DND-41 (cell line): ENCODE data around the gene ILK.
A peak's percentile ranks its signal among the peaks of the same experiment; 100 is the strongest.

ENCODE experiments used
- ATAC-seq: fragments of 200-7000 bp; cut with Tn5 transposase; 3 replicates; pipeline ENCODE4 v1.9.1; 2021; ENCODE audit warnings: low read depth; ENCODE audit not compliant: insufficient read depth
- DNase-seq: peaks from one replicate; pipeline ENCODE4 v3.0.0-alpha.2; 2020
- H2AFZ ChIP-seq: 2 replicates; pipeline ENCODE4 v1.6.0; 2012; ENCODE audit warnings: low read depth, low read length
- H3K27ac ChIP-seq: 2 replicates; pipeline ENCODE4 v1.5.1; 2012; ENCODE audit warnings: low read length, inconsistent platforms
- H3K27me3 ChIP-seq: fragments of 200-600 bp; sonication (generic); 2 replicates; pipeline ENCODE4 v1.6.0; 2012; ENCODE audit warnings: low read length, mild to moderate bottlenecking, inconsistent platforms; ENCODE audit not compliant: insufficient read depth, poor library complexity
- H3K36me3 ChIP-seq: 2 replicates; pipeline ENCODE4 v1.5.1; 2012; ENCODE audit warnings: low read length, inconsistent platforms; ENCODE audit not compliant: insufficient read depth
- H3K4me1 ChIP-seq: 2 replicates; pipeline ENCODE4 v1.5.1; 2012; ENCODE audit warnings: mild to moderate bottlenecking, low read length; ENCODE audit not compliant: insufficient read depth
- H3K4me2 ChIP-seq: 2 replicates; pipeline ENCODE4 v1.6.0; 2012; ENCODE audit warnings: mild to moderate bottlenecking, moderate library complexity, low read length, inconsistent platforms; ENCODE audit not compliant: insufficient read depth
- H3K4me3 ChIP-seq, 2 experiments: fragments of 200-600 bp in 1 of 2; shearing (Covaris generic) in 1 of 2; 2 replicates each; pipeline ENCODE4 v1.5.1; 2012 to 2016; ENCODE audit warnings: inconsistent platforms in 2 of 2, low read length in 2 of 2, mild to moderate bottlenecking in 2 of 2, low read depth in 1 of 2, moderate library complexity in 1 of 2
- H3K79me2 ChIP-seq: 2 replicates; pipeline ENCODE4 v1.6.0; 2012; ENCODE audit warnings: low read length, inconsistent platforms; ENCODE audit not compliant: insufficient read depth
- H3K9ac ChIP-seq: 2 replicates; pipeline ENCODE4 v1.6.0; 2012; ENCODE audit warnings: low read depth, mild to moderate bottlenecking, inconsistent platforms, low read length, moderate library complexity
- H3K9me3 ChIP-seq: 2 replicates; pipeline ENCODE4 v1.5.1; 2012; ENCODE audit warnings: low read length, moderate library complexity, mild to moderate bottlenecking, inconsistent platforms; ENCODE audit not compliant: insufficient read depth, severe bottlenecking
- H4K20me1 ChIP-seq: 2 replicates; pipeline ENCODE4 v1.6.0; 2012; ENCODE audit warnings: low read length; ENCODE audit not compliant: insufficient read depth
- CTCF ChIP-seq: IDR thresholded peaks from 2 replicates; pipeline ENCODE4 v1.5.1; 2012; ENCODE audit warnings: borderline replicate concordance, low read length, moderate library complexity, mild to moderate bottlenecking; ENCODE audit not compliant: poor library complexity, severe bottlenecking; ENCODE audit errors: extremely low read depth
- EZH2 ChIP-seq: IDR thresholded peaks from 3 replicates; pipeline ENCODE4 v1.6.1; 2012; ENCODE audit warnings: borderline replicate concordance, low read depth, mild to moderate bottlenecking, moderate library complexity, low read length, inconsistent platforms; ENCODE audit not compliant: severe bottlenecking

Gene ILK

GRCh38 chr11:6583584-6583983, 20.0 kb upstream of the ILK start:
- H3K4me1 ChIP-seq, result no peaks in the 10 kb centered on the region
- no peak overlapping the region for H3K4me2 ChIP-seq
- H3K9me3 ChIP-seq, result peaks cover 9% of the 10 kb centered on the region
- H3K36me3 ChIP-seq, result peaks cover 4% of the 10 kb centered on the region
- no peaks in the 10 kb centered on the region for H4K20me1 ChIP-seq
- H2AFZ ChIP-seq, result no peak overlapping the region
- H3K27me3 ChIP-seq, result no peaks in the 10 kb centered on the region
- no peak overlapping the region for H3K27ac ChIP-seq
- H3K4me3 ChIP-seq, result no peak overlapping the region
- ATAC-seq (no peak), DNase-seq (no peak)
- TF ChIP-seq CTCF (no peak), EZH2 (no peak)
- H3K79me2 ChIP-seq, result no peaks in the 10 kb centered on the region
- H3K9ac ChIP-seq, result no peak overlapping the region

- Histone ChIP-seq H3K27me3 (no peaks in the 10 kb centered on the region), H2AFZ (no peak overlapping the region), H3K79me2 (no peaks in the 10 kb centered on the region), H4K20me1 (no peaks in the 10 kb centered on the region), H3K4me2 (no peak overlapping the region), H3K9me3 (peaks cover 9% of the 10 kb centered on the region), H3K27ac (no peak overlapping the region), H3K4me1 (no peaks in the 10 kb centered on the region), H3K9ac (no peak overlapping the region), H3K36me3 (peaks cover 4% of the 10 kb centered on the region), H3K4me3 (no peak overlapping the region)
- TF ChIP-seq EZH2, result no peak
- no peak for TF ChIP-seq CTCF
- no peak for DNase-seq
- no peak for ATAC-seq
Observed at GRCh38 chr11:6584528-6584927, 19.0 kb upstream of the ILK start.

GRCh38 chr11:6586434-6587359, 16.9 kb upstream of the ILK start:
- no peak for TF ChIP-seq EZH2
- no peak for TF ChIP-seq CTCF
- no peaks in the 10 kb centered on the region for H4K20me1 ChIP-seq
- no peaks in the 10 kb centered on the region for H3K4me1 ChIP-seq
- H3K36me3 ChIP-seq, result peaks cover 4% of the 10 kb centered on the region
- no peak overlapping the region for H3K27ac ChIP-seq
- peaks cover 9% of the 10 kb centered on the region for H3K9me3 ChIP-seq
- H2AFZ ChIP-seq, result no peak overlapping the region
- no peak overlapping the region for H3K4me2 ChIP-seq
- H3K4me3 ChIP-seq, result no peak overlapping the region
- H3K79me2 ChIP-seq, result no peaks in the 10 kb centered on the region
- DNase-seq (no peak), ATAC-seq (0 out of 3 replicates have a peak, but pooled peaks have one; percentile 9)
- H3K27me3 ChIP-seq, result no peaks in the 10 kb centered on the region
- no peak overlapping the region for H3K9ac ChIP-seq
